GM12878 (cell line): ENCODE measurements around the gene SLC6A3. TPM values are rescaled to one million over a fixed set of nuclear protein-coding genes. Genes with fewer than 3 reads are reported as not detected.

Source experiments
- ATAC-seq: fragments of 200-7000 bp; cut with Tn5 transposase; 3 replicates; pipeline ENCODE4 v1.9.1; 2020; ENCODE audit warnings: mild to moderate bottlenecking, moderate library complexity
- BruUV-seq: library from RNA; stranded (reverse); fragments of 400-500 nt; replicated peaks from 2 replicates; lab custom pipeline; 2021; lab: Mats Ljungman, UMichigan
- CTCF ChIA-PET: fragments of 300-600 bp; sonication (Branson Sonifier 250); formaldehyde crosslinking; extraction: SDS; loops from one replicate; lab custom pipeline; 2021; ENCODE audit warnings: inconsistent platforms; lab: Yijun Ruan, JAX
- POLR2A ChIA-PET: fragments of 350-600 bp; formaldehyde crosslinking; extraction: SDS; loops from one replicate; lab custom pipeline; 2021; ENCODE audit warnings: inconsistent platforms; lab: Charles Lee
- RAD21 ChIA-PET: fragments of 300-600 bp; sonication (Branson Sonifier 250); formaldehyde crosslinking; loops from one replicate; lab custom pipeline; 2023; ENCODE audit warnings: antibody characterized with exemption; ENCODE audit not compliant: unreplicated experiment; lab: Charles Lee
- SMC1A ChIA-PET: fragments of 300-600 bp; sonication (Branson Sonifier 250); formaldehyde crosslinking; loops from one replicate; lab custom pipeline; 2023; ENCODE audit not compliant: unreplicated experiment, uncharacterized antibody; lab: Charles Lee
- DNase-seq: peaks from one replicate; pipeline ENCODE4 v3.0.0-alpha.2; 2011; ENCODE audit warnings: low read depth, low spot score
- FAIRE-seq: peaks from 3 replicates; lab custom pipeline; 2011; peaks lifted over from hg19 to GRCh38; lab: Jason Lieb, UNC
- H2AFZ ChIP-seq: 2 replicates; pipeline ENCODE4 v1.6.0; 2011; ENCODE audit warnings: low read depth, low read length, control low read depth; ENCODE audit not compliant: control insufficient read depth
- H3K27ac ChIP-seq: 2 replicates; pipeline ENCODE4 v1.5.1; 2011; ENCODE audit warnings: control low read depth; ENCODE audit not compliant: control insufficient read depth, insufficient read depth
- H3K27me3 ChIP-seq, 2 experiments: replicated peaks in 1 of 2; 2 replicates each; pipeline versions ENCODE4 v1.6.0 to v1.6.1; 2011; ENCODE audit warnings: low read length in 1 of 2; ENCODE audit not compliant: control insufficient read depth in 2 of 2, insufficient read depth in 2 of 2
- H3K36me3 ChIP-seq, 2 experiments: 2 replicates each; pipeline ENCODE4 v1.5.1; 2011; ENCODE audit warnings: low read length in 1 of 2; ENCODE audit not compliant: control insufficient read depth in 2 of 2, insufficient read depth in 2 of 2
- H3K4me1 ChIP-seq: 2 replicates; pipeline ENCODE4 v1.6.1; 2011; ENCODE audit warnings: mild to moderate bottlenecking, low read length, moderate library complexity, mixed read lengths; ENCODE audit not compliant: control insufficient read depth, insufficient read depth
- H3K4me2 ChIP-seq: 2 replicates; pipeline ENCODE4 v1.6.0; 2011; ENCODE audit warnings: control low read depth; ENCODE audit not compliant: control insufficient read depth, insufficient read depth
- H3K4me3 ChIP-seq: fragments of 200-600 bp; sonication (generic); 2 replicates; pipeline ENCODE4 v1.5.1; 2016
- H3K79me2 ChIP-seq: 2 replicates; pipeline ENCODE4 v1.6.0; 2011; ENCODE audit warnings: low read length; ENCODE audit not compliant: control insufficient read depth, insufficient read depth
- H3K9ac ChIP-seq: 2 replicates; pipeline ENCODE4 v1.8.0; 2011; ENCODE audit warnings: low read length, control low read depth, mixed read lengths; ENCODE audit not compliant: control insufficient read depth, insufficient read depth
- H3K9me3 ChIP-seq: replicated peaks from 3 replicates; pipeline ENCODE4 v1.5.1; 2011; ENCODE audit warnings: mild to moderate bottlenecking, low read length; ENCODE audit not compliant: control insufficient read depth, insufficient read depth
- H4K20me1 ChIP-seq: 2 replicates; pipeline ENCODE4 v1.6.0; 2011; ENCODE audit not compliant: control insufficient read depth, insufficient read depth
- MLLT1 ChIP-seq: fragments of 450-650 bp; IDR thresholded peaks from 2 replicates; pipeline ENCODE4 v1.6.1; 2016; ENCODE audit warnings: mild to moderate bottlenecking
- YBX1 ChIP-seq: fragments of 450-650 bp; IDR thresholded peaks from 2 replicates; pipeline ENCODE4 v1.6.1; 2016; ENCODE audit warnings: antibody characterized with exemption
- ZBTB40 ChIP-seq: fragments of 450-650 bp; IDR thresholded peaks from 2 replicates; pipeline ENCODE4 v1.6.1; 2016; ENCODE audit warnings: mild to moderate bottlenecking, moderate library complexity, borderline replicate concordance
- ZNF622 ChIP-seq: fragments of 450-650 bp; IDR thresholded peaks from 2 replicates; pipeline ENCODE4 v1.6.1; 2017; ENCODE audit warnings: mild to moderate bottlenecking, inconsistent platforms
- WGBS: methylation state at CpG from one replicate; pipeline ENCODE4 v1.1.6; 2016; ENCODE audit warnings: low lambda C conversion rate; ENCODE audit not compliant: insufficient replicate concordance, insufficient coverage; ENCODE audit errors: missing lambda C conversion rate; 5-methylcytosine and 5-hydroxymethylcytosine counted together
- in situ Hi-C: fragments of 300-500 bp; cut with MboI; formaldehyde crosslinking; loops from 9 replicates; pipeline ENCODE4 v1.14.3; 2018; ENCODE audit warnings: mixed read lengths
- intact Hi-C: fragments of 100-400 bp; cut with micrococcal nuclease; formaldehyde crosslinking; loops from one replicate; pipeline ENCODE4 v1.14.2; 2022; ENCODE audit not compliant: unreplicated experiment
- polyA plus RNA-seq, 11 experiments: library from polyadenylated mRNA; depleted of rRNA in 4 of 11; unstranded in 6 of 11; stranded (reverse) in 5 of 11; fragments of >200 nt; fragmentation: Nextera tagmentation in 4 of 11; fragmentation: Illumina TruSeq in 1 of 11; extraction: Ambion mirVana in 4 of 11; extraction: Trizol in 1 of 11; gene quantifications; 1 replicate in 1 of 11; 2 replicates in 10 of 11; pipeline versions ENCODE4 v1.2.1 to v1.2.3, GENCODE V29; 2011 to 2016; ENCODE audit warnings: inconsistent platforms in 2 of 11, missing spikeins in 2 of 11, low read depth in 1 of 11
- total RNA-seq, 4 experiments: library from RNA; depleted of rRNA in 3 of 4; stranded (reverse); fragments of >200 nt in 3 of 4; fragmentation: Illumina TruSeq in 1 of 4; extraction: Trizol in 1 of 4; gene quantifications; 2 replicates each; pipeline versions ENCODE4 v1.2.1 to v1.2.3, GENCODE V29; 2013 to 2021

Gene SLC6A3
- total and polyA plus RNA-seq, 10 of the 15 experiments (the other 5 are each of a cell fraction or from before 2014, with no cell fraction given): 0.01 TPM; not detected in 9

DNA sequence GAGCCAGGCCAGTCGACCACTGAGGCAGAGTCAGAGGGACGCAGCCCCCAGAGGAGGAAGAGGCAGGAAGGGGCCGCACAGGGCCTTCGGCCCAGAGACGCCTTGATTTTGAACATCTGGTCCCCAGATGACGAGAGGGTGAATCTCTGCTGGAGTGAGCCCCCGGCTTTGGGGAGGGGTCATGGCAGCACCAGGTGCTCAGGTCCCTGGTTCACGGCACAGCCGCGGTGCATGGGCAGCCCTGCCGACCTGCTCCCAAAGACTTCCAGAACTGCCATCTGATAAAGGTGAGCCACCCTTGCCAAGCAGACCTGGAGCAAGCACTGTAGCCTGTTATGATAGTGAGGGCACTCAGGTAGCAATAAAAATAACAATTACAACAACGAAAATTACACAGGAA is 48.7 kb upstream of the SLC6A3 start:
- H3K9me3 ChIP-seq: no peaks in the 10 kb centered on the region
- H3K9ac ChIP-seq: peak overlapping the region; percentile 66
- no peak overlapping the region for H2AFZ ChIP-seq
- no peak for DNase-seq
- H4K20me1 ChIP-seq: no peaks in the 10 kb centered on the region
- no peak for ATAC-seq
- no TSS peak for BruUV-seq
- H3K36me3 ChIP-seq: peaks cover 6 to 19% of the 10 kb centered on the region in 2 experiments
- in situ Hi-C loops (no loop called here), intact Hi-C loops (loop anchor here (2.0 to 10.0 kb wide), 2 partner anchors 149 to 299 kb away; partner anchors contain the start of gene CLPTM1L)
- peaks cover 72% of the 10 kb centered on the region for H3K79me2 ChIP-seq
- CTCF ChIA-PET: interaction anchor here (2.3 kb wide), 1 partner anchor 10 kb away, joined by 11 read pairs; no protein-coding TSS in a partner anchor
- peaks cover 86% of the 10 kb centered on the region for H3K4me1 ChIP-seq
- 26% methylated on average over 12 of the region's 12 CpGs for whole genome bisulfite sequencing
- FAIRE-seq: no peak
- SMC1A ChIA-PET: interaction anchor here (2.6 kb wide), 1 partner anchor 42 kb away, joined by 9 read pairs; no protein-coding TSS in a partner anchor
- RAD21 ChIA-PET: interaction anchor here (2.7 kb wide), 1 partner anchor 10 kb away, joined by 14 read pairs; no protein-coding TSS in a partner anchor
- H3K27ac ChIP-seq: peak overlapping the region; percentile 87
- TF ChIP-seq ZNF622: no peak
- no peak for TF ChIP-seq YBX1
- peak; percentile 80 for TF ChIP-seq MLLT1
- TF ChIP-seq ZBTB40: 0 out of 2 replicates have a peak, but pooled peaks have one; percentile 28
- peak overlapping the region; percentile 59 for H3K4me3 ChIP-seq
- POLR2A ChIA-PET: interaction anchor here (2.1 kb wide), 1 partner anchor 9 kb away, joined by 10 read pairs; no protein-coding TSS in a partner anchor
- H3K27me3 ChIP-seq: no peaks in the 10 kb centered on the region
- peak overlapping the region; percentile 32 for H3K4me2 ChIP-seq
